Activated T-cell treated with anti-CD3 and anti-CD28 coated beads, Interleukin-2, amount 50 U/mL, for 48 hours (primary cell): ENCODE data around the gene CYFIP1.

Experiments used
- DNase-seq, 2 experiments: peaks; one replicate each; pipeline ENCODE4 v3.0.0-alpha.2; 2020

CYFIP1 gene

DNA sequence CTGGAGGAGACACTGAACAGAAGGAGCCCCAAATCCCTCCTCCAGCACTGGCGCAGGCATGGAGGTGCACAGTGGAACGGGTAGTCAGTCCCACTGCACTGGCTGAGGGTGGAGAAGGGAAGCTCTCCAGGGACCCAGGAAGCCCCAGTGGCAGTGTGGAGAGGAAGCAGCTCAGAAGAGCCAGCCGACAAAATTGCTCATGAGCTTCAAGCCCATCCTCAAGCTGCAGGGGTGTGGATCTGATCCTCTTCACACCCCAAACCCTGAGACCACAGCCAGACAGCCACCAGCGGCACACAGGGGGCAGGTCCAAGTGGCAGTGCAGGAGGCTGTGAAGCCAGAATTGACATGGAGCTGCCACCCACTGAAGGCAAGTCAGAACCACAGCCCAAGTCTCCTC, 32.1 kb downstream of the CYFIP1 start:
- no peak for DNase-seq

GRCh38 chr15:22947101-22948000, 32.8 kb downstream of the CYFIP1 start:
- DNase-seq: no peak

- no peak for DNase-seq
Observed at GRCh38 chr15:22945071-22945470, 35.1 kb downstream of the CYFIP1 start.

- DNase-seq: no peak
Observed at GRCh38 chr15:22944651-22945050, 35.5 kb downstream of the CYFIP1 start.

DNA sequence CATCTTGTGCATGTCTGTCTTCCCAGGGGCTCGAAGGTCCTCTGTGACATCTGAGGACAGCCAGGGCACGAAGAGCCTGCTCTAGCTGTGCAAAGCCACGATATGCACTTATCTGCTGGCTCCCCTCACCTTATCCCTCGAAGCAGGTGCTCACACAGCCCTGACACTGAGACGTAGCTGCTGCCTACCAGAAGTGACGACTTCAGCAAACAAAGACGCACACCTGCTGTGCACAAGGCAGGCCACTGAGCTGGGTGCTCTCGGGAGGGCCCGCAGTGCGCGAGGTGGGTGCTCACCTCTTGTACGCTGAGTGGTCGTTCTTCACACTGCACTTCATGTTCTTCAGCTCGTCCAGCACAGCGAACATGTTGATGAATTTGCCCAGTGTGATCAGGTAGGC, 37.3 kb downstream of the CYFIP1 start:
- DNase-seq: no peak

- DNase-seq: no peak
Observed at GRCh38 chr15:22942306-22942855, 37.8 kb downstream of the CYFIP1 start.

DNA sequence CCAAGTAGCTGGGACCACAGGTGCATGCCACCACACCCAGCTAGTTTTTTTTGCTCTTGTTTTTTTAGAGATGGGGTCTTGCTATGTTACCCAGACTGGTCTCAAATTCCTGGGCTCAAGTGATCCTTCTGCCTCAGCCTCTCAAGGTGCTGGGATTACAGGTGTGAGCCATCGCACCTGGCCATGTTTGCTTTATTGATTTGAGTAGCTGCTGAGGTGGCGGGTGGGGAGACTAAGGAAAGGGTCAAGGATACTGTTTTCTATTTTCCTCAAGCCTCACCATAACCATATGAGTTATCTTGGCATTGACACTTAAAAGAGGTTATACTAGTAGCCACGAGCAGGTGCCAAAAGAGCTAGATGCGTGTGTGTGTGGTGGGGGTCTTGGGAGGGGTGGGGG, 39.0 kb downstream of the CYFIP1 start:
- DNase-seq: no peak

DNA sequence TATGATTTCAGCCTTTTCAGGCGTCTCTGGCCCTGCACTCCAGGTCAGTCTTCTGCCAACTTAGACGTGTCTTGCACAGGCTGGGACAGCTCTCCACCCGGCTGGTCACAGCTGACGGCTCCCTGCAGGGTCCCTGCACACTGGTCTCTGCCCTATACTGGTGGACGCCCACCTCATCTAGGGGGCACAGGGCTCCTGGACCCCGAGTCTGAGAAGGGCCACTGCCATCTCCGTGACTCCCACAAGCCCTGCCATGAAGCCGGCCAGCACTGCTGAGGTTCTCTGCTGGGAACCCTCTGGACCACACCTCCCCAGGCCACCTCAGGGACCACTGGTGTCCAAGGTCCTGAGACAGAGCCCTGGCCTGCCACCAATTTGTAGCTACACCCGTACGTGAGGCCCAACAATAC, 40.5 kb downstream of the CYFIP1 start:
- no peak for DNase-seq

DNA sequence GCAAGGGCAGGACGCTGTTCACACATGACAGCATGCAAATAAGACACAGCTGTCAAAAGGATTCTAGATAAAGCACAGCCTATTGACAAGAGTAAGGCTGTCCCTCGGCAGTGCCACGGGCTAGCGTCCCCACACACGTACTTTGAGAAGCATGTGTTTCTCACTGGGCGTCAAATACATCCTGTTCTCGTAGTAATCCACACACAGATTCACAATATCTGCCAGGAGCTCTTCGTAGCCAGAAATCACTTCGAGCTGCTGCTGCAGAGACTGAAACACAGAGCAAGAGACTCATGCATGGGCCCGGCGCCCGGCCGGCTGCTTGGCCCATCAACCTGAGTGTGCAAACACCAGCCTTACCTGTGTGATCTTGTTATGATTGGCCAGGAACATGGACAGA, 41.1 kb downstream of the CYFIP1 start:
- DNase-seq: no peak

DNA sequence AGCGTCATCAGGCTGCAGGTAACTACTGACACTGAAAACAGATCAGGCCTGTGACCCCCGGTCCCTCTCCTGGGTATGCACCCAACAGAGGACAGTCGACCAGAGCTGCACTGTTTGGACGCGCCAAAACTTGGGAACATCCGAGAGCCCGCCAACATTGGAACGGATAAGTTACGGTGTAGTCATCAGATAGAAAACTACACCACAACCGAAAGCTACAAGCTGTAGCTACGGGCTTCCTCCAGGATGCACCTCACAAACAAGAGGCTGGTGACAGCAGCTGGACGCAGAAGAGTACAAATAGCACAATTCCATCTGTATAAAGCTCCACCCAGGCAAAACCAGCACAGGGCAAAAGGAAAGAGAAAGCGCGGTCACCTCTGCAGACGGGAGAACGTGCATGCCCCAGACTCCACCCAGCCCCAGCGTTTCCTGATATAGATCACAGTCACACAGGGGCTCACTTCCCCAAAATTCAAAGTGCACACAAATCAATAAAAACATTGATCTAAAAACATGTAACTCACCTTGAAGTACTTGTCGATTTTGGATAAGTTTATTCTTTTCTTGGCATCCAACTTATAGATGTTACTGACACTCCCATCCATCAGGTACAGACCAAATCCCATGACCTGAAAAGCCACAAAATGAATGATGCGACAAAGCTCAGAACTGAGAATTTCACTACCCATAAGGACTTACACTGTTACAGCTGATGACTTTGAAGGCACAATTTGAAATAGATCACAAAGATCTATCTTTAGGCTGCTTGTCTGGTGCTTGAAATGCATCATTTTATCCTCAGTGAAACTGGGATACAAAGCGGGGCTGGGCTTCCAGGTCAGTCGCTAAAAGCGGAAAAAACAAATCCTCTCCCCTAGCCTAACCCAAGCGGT, 43.3 kb downstream of the CYFIP1 start:
- DNase-seq: no peak

DNA sequence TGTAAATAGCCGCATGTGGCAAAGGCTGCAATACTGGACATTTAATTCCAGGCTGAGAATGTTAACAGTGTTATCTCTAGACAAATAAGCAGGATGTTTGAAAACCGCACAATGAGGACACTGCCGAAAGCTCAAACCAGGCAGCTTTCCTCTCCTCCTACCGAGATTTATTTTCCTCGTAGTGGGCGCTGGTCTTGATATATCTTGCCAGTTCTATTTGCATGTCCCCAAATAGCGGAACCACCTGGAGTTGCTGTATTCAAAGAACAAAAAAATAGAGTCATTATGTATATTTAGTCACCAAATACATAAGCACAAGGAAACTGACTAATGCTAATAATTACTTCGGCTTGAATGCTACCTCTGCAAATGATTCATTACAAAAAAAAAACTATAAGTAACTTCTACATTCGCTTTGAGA, 46.5 kb downstream of the CYFIP1 start:
- DNase-seq: no peak

GRCh38 chr15:22931784-22932536, 48.2 kb downstream of the CYFIP1 start:
- DNase-seq: no peak

DNA sequence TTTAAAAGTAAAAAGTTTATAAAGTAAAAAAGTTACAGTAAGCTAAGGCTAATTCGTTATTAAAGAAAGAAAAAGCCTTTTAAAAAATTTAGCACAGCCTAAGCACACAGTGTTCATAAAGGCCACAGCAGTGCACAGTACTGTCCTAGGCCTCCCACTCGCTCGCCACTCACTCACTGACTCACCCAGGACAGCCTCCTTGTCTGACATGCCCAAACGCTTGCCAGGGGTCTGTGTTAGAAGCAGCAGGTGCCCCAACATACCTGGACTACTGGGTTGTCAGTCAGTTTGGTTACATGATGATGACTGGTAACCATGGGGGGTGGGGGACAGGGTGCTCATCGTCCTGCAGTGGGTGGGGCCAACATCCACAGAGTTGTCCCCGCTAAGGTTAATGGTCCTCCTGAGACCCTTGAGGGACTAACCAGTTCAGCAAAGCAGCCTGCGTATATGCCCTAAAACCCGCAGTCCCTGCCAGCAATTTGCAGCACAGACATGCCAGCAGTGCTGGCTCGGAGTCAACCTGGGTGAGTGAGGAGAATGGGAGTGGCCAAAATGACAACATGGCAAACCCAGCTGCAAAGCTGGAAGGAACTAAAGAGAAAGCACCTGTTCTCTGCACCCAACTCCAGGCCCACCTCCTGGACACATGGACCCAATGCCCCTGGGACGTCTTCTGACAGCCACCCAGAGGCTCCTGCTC, 49.2 kb downstream of the CYFIP1 start:
- no peak for DNase-seq

DNA sequence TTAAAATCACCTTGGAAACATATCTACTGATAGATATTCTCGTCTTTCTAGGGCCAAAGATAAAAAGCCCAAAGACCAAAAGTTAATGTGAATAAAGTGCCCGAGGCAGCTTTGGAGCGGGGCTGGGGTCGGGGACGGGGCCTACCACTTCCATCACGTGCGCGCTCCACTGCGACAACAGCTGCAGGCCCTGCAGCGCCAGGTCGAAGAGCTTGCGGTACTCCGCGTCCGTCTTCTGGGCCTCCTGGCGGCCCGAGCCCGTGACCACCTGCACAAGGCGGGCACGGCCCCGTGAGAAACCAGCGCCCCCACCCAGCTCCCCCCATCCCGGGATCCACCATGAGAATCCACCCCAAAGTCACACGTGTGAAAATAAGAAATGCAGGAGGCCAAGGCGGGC, 52.4 kb downstream of the CYFIP1 start:
- DNase-seq: no peak

- no peak for DNase-seq
Observed at GRCh38 chr15:22925875-22926274, 54.3 kb downstream of the CYFIP1 start.

GRCh38 chr15:22922003-22922402, 58.2 kb downstream of the CYFIP1 start:
- DNase-seq: no peak

DNA sequence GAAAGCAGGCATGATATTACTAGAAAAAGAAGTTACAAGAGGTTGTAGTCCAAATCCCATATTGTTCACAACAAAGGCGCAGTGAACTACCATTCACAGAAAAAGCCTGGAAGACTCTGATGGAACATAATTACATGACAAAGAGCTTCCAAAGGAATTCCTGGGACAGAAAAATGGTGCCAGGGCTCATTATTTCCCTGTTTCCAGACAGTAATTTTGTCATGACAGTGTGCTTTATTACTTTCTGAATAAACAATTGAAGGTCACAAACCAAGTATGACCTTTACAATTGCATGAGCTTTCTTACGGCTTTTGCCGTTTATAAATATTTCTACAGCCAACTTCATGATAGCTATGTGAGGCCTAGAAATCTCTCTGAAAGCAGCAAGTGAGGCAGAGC, 61.0 kb downstream of the CYFIP1 start:
- DNase-seq: no peak

- no peak for DNase-seq
Observed at GRCh38 chr15:22918596-22919140, 61.5 kb downstream of the CYFIP1 start.

DNA sequence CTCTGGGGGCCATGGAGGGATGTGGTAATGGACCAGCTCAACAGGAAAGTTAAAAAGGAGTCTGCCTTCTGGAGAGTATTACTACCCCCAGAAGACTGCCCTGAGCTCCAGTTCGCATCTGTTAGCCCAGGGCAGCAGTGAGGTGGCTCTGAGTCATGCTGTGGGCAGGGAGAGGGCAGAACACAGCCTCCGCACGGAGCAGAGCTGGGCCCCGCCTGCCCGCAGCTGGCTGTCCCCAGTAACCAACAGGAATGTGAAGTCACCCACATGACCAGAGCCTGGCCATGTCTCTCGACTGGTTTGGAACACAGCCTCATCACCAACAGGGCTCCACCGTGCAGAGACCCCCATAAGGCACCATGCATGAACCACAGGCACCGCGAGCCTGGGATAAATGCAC, 62.1 kb downstream of the CYFIP1 start:
- DNase-seq: no peak

- no peak for DNase-seq
Observed at GRCh38 chr15:22917556-22917955, 62.6 kb downstream of the CYFIP1 start.

DNA sequence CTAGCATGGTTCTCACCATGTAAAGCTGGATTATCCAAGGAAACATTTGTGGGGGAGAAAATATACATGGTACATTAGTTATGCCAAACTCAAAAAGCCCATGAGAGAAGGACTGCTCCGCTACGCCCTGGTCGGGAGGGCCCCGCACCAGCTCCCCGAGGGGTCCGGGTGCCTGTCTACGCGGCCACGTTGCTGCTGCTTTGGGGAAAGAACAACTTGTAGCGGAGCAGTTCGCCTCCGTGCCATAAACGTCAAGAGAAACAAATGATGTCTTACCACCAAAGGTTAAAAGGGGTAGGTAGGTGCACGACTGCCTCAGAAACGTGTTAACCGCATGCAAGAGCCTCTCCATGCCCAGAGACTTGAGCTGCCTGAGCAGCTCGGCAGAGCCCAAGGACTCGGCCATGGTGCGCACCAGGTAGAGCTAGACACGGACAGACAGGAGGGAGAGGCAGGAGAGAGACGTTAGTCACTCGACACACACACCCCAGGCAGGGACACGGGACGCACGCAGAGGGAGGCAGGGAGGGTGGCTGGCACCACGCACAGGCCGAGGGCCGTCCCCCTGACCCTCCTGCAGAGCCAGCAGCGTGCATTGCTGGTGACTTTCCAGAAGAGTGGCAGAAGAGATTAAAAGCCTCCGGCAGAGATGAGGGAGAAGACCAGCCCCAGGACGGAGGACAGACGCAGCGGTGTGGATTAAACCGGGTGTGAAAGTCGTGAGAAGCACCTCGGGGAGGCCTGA, 63.4 kb downstream of the CYFIP1 start:
- no peak for DNase-seq
